NCI-H2081 treated with DMSO at 0.1 percent for 48 hours (cell line): ENCODE data around the gene MCTP2.

Experiments
- DNase-seq: peaks from one replicate; lab custom pipeline; 2025; lab: John Stamatoyannopoulos, UW

Gene MCTP2

GRCh38 chr15:94230883-94231722, at the start of gene MCTP2:
MCTP2 (plus strand) TSS chr15:94231561; CDS start chr15:94298266, 66,705 bp downstream.
- no peak for DNase-seq

GRCh38 chr15:94182883-94183282, 48.5 kb upstream of the MCTP2 start:
- DNase-seq, result no peak

GRCh38 chr15:94185547-94186236, 45.7 kb upstream of the MCTP2 start:
- no peak for DNase-seq

- DNase-seq, result no peak
Observed at GRCh38 chr15:94186770-94187331, 44.5 kb upstream of the MCTP2 start.

- DNase-seq, result no peak
Observed at GRCh38 chr15:94193906-94194305, 37.5 kb upstream of the MCTP2 start.

GRCh38 chr15:94196531-94196930, 34.8 kb upstream of the MCTP2 start:
- no peak for DNase-seq

GRCh38 chr15:94198633-94199032, 32.7 kb upstream of the MCTP2 start:
- DNase-seq, result no peak

GRCh38 chr15:94199725-94200124, 31.6 kb upstream of the MCTP2 start:
- no peak for DNase-seq

- no peak for DNase-seq
Observed at GRCh38 chr15:94203306-94203705, 28.1 kb upstream of the MCTP2 start.

GRCh38 chr15:94205366-94205765, 26.0 kb upstream of the MCTP2 start:
- DNase-seq, result no peak

GRCh38 chr15:94206463-94207167, 24.7 kb upstream of the MCTP2 start:
- DNase-seq, result no peak

GRCh38 chr15:94212291-94212690, 19.1 kb upstream of the MCTP2 start:
- no peak for DNase-seq

- no peak for DNase-seq
Observed at GRCh38 chr15:94225616-94226015, 5.7 kb upstream of the MCTP2 start.

- DNase-seq, result no peak
Observed at GRCh38 chr15:94228611-94229010, 2.8 kb upstream of the MCTP2 start.

- DNase-seq, result no peak
Observed at GRCh38 chr15:94229591-94230369, 1.6 kb upstream of the MCTP2 start.

- no peak for DNase-seq
Observed at GRCh38 chr15:94230431-94230882, 904 bp upstream of the MCTP2 start.

- no peak for DNase-seq
Observed at GRCh38 chr15:94231723-94232468, 535 bp downstream of the MCTP2 start.

- DNase-seq, result no peak
Observed at GRCh38 chr15:94233441-94233840, 2.1 kb downstream of the MCTP2 start.

GRCh38 chr15:94234300-94234699, 2.9 kb downstream of the MCTP2 start:
- no peak for DNase-seq

- DNase-seq, result no peak
Observed at GRCh38 chr15:94235041-94235440, 3.7 kb downstream of the MCTP2 start.

- DNase-seq, result no peak
Observed at GRCh38 chr15:94235646-94236045, 4.3 kb downstream of the MCTP2 start.
